Endometrium (tissue), 2 donors: ENCODE results near the gene ABI2.
A peak's percentile ranks its signal among the peaks of the same experiment; 100 is the strongest.

Source experiments
- FAIRE-seq: peaks from 2 replicates; lab custom pipeline; 2012; peaks lifted over from hg19 to GRCh38; lab: Jason Lieb, UNC
- donor health status: control.
- donor health status: control.

The ABI2 gene

GRCh38 chr2:203431391-203432185, 103.4 kb downstream of the ABI2 start:
- FAIRE-seq, result peak; percentile 45

- FAIRE-seq, result no peak
Measured at GRCh38 chr2:203432811-203433210, 104.6 kb downstream of the ABI2 start.

- FAIRE-seq, result no peak
Measured at GRCh38 chr2:203436496-203436895, 108.3 kb downstream of the ABI2 start.

DNA sequence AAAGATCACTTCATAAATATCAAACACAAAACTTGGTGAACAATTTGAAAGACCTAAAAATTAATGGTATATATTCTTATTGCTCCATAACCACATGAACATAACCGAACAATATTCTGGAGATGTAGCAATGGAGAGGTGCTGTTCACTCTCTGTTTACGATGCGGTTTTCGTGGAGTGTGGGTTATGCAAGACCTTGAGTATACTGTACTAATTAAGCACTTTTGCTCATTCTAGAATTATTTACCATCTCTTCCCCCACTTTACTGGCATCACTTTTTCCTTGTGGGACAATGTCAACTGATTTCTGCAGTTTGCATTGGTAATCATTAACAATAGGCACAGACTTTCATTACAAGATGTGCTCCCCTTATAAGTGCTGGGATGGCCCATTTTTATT, 109.3 kb downstream of the ABI2 start:
- no peak for FAIRE-seq

DNA sequence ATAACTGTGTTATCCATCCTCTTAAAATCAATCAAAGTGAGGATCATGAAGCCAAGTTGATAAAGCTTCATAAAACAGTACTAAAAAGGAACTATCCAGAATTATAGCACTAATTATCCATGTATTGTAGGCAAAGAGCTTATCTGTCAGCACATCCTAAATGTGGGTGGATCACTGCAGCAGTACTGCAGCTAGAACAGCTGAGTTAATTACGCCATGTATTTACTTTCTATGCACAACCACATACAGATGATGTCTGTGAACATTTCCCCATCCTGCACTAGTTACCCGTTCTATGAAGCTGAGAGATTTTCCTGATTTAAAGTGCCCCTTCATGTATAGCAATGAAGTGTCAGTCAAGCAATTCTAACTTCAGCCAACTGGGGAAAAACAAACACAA, 110.3 kb downstream of the ABI2 start:
- no peak for FAIRE-seq

DNA sequence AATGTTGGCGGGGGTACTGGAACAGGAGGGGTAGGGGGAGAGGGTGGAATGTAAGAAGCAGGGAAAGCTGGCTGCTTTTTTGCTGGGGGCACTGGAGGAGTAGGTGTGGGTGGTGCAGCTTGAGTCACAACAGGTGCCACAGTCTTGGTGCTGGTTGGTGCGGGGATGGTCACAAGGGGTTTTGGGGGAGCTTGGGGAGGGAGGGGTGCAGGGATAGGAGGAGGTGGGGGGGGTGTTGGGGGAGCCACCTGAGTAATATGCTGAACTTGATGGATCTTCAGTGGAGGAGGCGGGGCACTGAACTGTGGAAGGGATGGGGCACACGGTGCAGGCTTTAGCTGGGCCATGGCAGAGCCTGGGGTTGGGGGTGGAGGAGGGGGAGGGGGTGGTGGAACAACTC, 112.5 kb downstream of the ABI2 start:
- FAIRE-seq, result no peak

DNA sequence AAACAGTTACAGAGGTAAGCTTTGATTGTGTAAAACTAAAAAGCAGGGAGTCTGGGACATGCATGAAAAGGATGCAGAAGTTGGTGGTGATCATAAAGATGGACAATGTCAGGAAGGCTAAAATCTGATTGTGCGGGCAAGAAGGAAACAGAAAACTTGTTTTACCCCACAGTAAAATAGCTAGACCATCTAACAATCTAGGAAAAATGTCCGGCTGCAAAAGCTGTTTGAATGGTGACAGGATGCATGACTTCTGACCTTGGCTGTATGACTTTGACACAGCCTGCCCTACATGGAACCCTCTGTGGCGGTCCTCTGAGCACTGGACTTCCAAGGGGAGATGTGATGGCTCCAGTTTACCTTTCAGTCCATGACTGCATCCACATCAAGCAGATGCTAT, 113.3 kb downstream of the ABI2 start:
- no peak for FAIRE-seq

- no peak for FAIRE-seq
Measured at GRCh38 chr2:203442463-203442862, 114.3 kb downstream of the ABI2 start.

- FAIRE-seq, result no peak
Measured at GRCh38 chr2:203444738-203445137, 116.5 kb downstream of the ABI2 start.

DNA sequence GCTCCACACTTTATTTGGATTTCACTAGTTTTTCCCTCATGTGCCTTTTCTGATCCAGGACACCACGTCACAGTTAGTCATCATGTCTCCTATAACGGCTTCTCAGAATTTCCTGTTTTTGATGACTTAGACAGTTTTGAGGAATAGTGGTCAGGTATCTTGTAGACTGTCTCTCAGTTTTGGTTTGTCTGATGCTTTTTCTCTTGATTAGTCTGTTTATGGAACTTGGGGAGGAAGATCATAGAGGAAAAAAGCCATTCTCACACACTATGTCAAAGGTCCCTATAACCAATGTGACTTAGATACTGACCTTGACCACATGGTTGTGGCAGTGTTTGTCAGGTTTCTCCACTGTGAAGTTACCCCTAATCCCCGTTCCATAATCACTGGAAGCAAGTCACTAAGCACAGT, 117.9 kb downstream of the ABI2 start:
- no peak for FAIRE-seq

DNA sequence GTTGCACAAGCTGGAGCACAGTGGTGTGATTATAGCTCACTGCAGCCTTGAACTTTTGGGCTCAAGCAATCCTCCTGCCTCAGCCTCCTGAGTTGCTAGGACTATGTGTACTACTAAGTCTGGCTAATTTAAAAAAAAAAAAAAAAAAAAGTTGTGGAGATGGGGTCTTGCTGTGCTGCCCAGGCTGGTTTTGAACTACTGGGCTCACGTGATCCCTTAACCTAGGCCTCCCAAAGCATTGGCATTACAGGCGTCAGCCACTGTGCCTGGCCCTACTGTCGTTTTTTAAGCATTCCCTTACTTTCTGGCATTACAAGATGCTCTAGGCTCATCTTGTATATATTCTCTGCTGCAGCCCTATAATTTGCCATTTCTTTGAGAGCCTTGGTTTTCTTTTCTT, 118.6 kb downstream of the ABI2 start:
- FAIRE-seq, result no peak

GRCh38 chr2:203450561-203450960, 122.4 kb downstream of the ABI2 start:
- no peak for FAIRE-seq

DNA sequence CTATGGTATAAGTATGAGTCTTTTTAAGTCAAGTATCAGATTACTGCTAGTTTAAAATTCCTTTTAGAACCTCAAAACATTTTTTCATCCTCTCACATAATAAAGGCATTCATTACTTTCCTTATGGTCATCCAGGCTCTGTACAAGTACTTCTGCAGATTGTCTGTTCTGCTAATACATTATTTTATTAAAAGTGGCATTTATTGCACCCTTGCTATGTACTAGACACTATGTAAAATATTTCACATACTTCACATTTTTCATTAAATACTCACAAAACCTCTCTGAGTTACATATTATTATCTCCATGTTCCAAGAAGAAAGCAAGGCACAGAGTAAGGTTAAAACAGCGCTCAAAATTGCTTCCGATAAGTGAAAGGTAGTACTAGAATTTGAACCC, 122.8 kb downstream of the ABI2 start:
- no peak for FAIRE-seq

DNA sequence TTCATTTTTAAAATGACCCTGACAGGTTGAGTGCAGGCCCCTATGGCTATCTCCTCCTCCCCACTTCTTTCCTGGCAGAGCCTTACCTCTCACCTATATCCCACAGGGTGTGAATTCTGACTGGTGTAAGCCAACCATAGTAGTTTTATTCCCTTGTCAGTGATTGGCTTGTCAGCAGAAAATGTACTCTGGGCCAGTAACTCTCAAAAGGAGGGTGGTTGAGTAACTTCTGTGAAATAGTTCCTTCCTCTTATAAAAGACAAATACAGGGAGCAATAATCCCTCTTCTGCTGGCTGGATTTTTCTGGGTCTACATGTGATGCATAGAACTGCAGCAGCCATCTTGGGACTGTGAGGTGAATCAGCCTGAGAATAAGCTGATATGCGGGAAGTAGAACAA, 123.5 kb downstream of the ABI2 start:
- no peak for FAIRE-seq

DNA sequence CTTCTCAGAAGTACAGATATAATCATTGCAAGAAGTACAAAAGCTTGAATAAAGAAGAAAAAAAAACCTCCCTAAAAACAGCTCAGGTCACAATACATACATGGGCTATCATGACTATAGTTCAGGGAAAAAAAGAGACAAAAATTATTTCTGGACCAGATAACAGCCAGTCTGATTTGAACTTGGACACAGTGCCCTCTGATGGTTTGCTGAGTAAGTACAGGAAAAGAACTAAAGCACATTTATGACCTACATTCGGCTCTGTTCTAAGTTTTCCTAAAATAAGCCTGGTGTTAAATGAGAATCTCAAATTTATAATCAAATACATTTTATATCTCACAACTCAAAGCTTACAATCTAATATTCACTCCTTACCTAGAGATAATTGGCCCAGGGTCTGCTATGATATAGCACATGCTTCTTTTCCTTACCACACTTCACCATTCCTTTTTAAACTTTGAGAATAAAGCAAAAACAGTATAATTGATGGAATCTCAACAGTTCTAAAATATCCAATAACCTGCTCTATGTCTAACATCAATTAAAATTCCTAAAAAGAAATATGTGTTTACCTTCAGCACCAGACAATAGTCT, 125.8 kb downstream of the ABI2 start:
- FAIRE-seq, result peak; percentile 98

DNA sequence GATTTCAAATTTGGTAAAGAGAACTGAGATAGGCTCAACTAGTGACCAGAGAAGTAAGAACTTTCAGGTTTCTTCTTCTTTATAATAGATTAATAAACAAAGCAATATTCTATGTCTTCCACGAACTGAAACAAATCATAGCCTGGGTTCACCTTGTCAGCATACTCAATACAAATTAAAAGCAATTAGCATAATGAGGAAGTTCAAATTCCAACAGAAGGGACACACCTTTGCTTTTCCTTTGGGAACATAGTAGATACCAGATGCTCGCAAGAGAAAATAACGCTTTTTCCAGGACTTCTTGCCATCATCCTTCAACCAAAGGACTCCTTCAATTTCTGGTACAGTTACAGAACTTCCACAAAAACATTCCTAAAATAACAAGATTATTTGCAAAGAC, 127.0 kb downstream of the ABI2 start:
- FAIRE-seq, result no peak

DNA sequence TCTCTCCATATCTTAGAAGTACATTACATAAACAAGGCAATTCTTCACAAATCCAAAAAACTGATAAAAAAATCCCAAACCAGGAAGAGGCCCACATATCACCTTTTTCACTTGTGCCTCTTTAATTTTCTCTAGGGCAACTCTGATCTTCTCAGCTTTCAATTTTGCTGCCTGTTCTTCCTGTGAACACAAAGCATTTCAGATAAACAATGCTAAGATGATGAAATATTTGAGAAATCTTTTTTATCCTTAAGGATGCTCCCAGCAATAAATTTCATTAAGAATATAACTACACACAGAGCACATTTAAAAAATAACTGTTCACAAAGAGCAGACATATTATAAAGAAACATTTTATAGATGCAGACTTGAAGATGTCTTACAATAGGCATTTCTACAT, 133.6 kb downstream of the ABI2 start:
- peak; percentile 21 for FAIRE-seq

DNA sequence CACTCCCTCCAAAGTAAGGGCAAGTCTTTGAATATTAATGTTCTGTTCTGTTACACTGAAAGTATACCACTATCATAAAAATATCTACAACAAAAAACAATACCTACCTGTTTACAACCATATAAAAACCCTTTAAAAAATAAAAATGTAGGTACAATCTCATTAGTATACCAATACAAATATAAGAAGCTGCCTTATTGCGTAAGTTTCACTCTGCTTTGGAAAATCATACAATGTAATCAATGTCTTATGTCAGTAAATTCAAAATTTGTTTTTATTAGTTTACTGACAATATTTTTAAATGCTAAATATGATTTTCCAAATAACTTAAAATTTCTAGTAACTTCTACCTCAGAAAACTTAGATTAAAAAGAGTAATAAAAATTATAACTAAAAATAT, 134.1 kb downstream of the ABI2 start:
- FAIRE-seq, result peak; percentile 58

DNA sequence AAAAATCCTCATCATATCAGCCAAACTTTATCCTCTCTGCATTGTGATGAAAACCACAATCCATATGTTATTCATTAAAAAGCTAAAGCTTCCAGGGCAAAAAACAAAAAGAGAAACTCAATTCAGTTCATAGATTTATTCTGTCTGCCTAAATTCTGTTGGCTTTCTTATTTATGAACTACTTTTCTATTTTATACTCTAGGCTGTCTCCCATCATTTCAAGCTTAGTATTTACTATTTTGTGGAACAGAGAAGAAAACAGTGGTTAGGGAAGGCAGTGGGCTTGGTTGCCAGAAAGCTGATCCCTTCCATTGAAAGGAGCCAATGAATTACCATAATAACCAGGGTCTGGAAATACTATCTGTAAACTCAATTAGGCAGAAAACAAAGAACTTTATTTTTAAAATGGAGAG, 135.1 kb downstream of the ABI2 start:
- no peak for FAIRE-seq

DNA sequence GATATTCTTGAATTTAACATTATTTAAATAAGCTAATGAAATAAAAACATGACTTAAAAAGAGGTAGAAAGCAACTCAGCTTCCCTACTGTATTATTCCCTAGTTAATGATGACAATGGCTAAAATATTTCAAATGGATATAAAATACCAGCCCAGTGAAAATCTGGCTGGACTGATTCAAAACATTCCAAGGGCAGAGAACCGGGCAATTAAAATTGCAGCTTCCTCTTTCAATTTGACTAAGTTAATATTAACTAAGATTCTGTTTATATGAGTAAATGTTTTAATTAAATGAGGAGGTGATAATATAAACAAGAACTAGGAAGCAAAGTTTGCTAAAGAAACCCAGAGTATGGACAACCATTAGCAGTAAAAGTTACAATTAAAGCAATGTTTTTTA, 141.4 kb downstream of the ABI2 start:
- no peak for FAIRE-seq

GRCh38 chr2:203470371-203470770, 142.2 kb downstream of the ABI2 start:
- no peak for FAIRE-seq

GRCh38 chr2:203471323-203471722, 143.1 kb downstream of the ABI2 start:
- no peak for FAIRE-seq

DNA sequence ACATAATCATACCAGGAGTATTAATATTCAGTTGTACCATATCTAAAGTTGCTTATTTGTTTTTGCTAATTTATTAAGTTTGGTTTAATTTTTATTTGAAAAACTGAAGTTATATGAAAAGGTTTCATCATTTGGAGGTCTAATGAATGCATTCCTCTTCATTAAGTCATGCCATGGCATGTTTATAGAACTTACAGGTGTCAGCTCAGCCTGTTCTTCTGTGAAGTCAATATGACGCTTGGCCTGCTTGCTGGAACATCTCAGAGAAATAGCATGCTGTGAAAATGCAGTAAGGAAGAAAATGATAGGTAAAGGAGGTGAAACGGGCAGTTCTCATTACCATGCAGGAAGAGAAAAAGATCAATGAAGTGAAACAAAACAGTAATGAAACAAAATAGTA, 148.7 kb downstream of the ABI2 start:
- no peak for FAIRE-seq

DNA sequence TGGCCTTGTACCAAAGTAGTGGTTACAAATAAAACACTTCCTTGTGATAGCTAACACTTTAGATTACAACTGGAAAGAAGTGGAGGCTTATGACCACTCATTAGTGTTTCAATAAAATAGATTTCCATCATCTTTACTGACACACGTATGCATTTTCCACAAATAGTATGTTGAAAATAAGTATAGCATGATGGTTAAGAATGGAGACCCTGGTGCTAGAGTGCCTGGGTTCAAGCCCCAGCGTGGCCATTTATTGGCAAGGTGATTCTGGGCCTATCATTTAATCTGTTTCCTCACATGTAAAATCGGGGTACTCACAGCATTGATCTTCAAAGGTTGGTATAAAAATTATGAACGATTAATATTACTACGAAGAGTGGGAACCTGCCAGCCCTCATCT, 152.4 kb downstream of the ABI2 start:
- no peak for FAIRE-seq
